ENCODE measurements around the gene PPIL6. TPM values are rescaled to one million over a fixed set of nuclear protein-coding genes. Genes with fewer than 3 reads are reported as not detected.

PPIL6 gene
- total and polyA plus RNA-seq, 2 experiments from 2014 or later, result 1.7 TPM

DNA sequence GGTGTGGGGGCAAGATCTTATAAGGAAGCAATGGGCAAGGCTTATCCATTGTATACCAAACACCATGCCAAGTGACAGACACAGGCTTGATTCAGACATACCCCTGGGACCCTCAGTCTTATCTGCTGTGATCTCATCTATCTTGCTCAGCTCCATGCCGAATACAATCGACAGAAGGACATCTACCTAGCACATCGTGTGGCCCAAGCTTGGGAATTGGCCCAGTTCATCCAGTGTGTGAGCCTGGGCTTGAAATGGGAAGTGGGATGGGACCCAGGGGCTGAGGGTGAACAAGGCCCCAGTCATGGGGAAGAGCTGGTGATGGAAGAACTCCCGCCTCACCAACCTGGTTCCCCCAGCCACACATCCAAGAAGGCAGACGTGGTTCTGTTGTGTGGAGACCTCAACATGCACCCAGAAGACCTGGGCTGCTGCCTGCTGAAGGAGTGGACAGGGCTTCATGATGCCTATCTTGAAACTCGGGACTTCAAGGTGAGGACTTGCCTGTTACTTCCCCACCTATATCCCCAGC lies 2.0 kb upstream of the PPIL6 start:
- TF ChIP-seq, protein P1, sequence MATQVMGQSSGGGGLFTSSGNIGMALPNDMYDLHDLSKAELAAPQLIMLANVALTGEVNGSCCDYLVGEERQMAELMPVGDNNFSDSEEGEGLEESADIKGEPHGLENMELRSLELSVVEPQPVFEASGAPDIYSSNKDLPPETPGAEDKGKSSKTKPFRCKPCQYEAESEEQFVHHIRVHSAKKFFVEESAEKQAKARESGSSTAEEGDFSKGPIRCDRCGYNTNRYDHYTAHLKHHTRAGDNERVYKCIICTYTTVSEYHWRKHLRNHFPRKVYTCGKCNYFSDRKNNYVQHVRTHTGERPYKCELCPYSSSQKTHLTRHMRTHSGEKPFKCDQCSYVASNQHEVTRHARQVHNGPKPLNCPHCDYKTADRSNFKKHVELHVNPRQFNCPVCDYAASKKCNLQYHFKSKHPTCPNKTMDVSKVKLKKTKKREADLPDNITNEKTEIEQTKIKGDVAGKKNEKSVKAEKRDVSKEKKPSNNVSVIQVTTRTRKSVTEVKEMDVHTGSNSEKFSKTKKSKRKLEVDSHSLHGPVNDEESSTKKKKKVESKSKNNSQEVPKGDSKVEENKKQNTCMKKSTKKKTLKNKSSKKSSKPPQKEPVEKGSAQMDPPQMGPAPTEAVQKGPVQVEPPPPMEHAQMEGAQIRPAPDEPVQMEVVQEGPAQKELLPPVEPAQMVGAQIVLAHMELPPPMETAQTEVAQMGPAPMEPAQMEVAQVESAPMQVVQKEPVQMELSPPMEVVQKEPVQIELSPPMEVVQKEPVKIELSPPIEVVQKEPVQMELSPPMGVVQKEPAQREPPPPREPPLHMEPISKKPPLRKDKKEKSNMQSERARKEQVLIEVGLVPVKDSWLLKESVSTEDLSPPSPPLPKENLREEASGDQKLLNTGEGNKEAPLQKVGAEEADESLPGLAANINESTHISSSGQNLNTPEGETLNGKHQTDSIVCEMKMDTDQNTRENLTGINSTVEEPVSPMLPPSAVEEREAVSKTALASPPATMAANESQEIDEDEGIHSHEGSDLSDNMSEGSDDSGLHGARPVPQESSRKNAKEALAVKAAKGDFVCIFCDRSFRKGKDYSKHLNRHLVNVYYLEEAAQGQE (IDR thresholded peaks at IDR 0.05; ENCODE audit: unreplicated experiment), result no peak
- no peak for TF ChIP-seq JUNB (IDR thresholded peaks at IDR 0.05; ENCODE audit: unreplicated experiment)
- Histone ChIP-seq H4K20me1 (replicated peaks; ENCODE audit: insufficient read depth) (no peaks in the 10 kb centered on the region; the same call in 1 of the 2 replicates), H3K4me1 (ENCODE audit: insufficient read depth) (peaks cover 8% of the 10 kb centered on the region; the same call in 1 of the 2 replicates), H3K4me2 (no peak overlapping the region; the same call in 1 of the 2 replicates), H3K79me2 (replicated peaks; ENCODE audit: insufficient read depth) (no peaks in the 10 kb centered on the region), H3K27me3 (ENCODE audit: insufficient read depth) (peaks cover 14% of the 10 kb centered on the region), H3K36me3 (ENCODE audit: insufficient read depth) (peaks cover 3% of the 10 kb centered on the region; the same call in 1 of the 2 replicates), H3K27ac (ENCODE audit: low read depth) (no peak overlapping the region), H2AFZ (no peak overlapping the region), H3K4me3 (no peak overlapping the region), H3K9me2 (ENCODE audit: insufficient read depth) (no peaks in the 10 kb centered on the region), H3F3A (replicated peaks; ENCODE audit: low read depth) (peaks cover 5% of the 10 kb centered on the region; the same call in 1 of the 2 replicates)
- H3K36me3 Mint-ChIP-seq (ENCODE audit: low read depth), result peaks cover 33% of the 10 kb centered on the region
- H3K27me3 Mint-ChIP-seq (ENCODE audit: insufficient read depth, low read depth, poor library complexity), result peaks cover 20% of the 10 kb centered on the region
- no peak for ATAC-seq
- no peak for DNase-seq (ENCODE audit: low spot score)
- peak overlapping the region; percentile 96 for H3K4me3 Mint-ChIP-seq
- H3K9me3 Mint-ChIP-seq, result no peaks in the 10 kb centered on the region
- no peak overlapping the region for H3K27ac Mint-ChIP-seq
- H3K4me1 Mint-ChIP-seq, result peaks cover 12% of the 10 kb centered on the region; the same call in 2 of the 3 replicates

DNA sequence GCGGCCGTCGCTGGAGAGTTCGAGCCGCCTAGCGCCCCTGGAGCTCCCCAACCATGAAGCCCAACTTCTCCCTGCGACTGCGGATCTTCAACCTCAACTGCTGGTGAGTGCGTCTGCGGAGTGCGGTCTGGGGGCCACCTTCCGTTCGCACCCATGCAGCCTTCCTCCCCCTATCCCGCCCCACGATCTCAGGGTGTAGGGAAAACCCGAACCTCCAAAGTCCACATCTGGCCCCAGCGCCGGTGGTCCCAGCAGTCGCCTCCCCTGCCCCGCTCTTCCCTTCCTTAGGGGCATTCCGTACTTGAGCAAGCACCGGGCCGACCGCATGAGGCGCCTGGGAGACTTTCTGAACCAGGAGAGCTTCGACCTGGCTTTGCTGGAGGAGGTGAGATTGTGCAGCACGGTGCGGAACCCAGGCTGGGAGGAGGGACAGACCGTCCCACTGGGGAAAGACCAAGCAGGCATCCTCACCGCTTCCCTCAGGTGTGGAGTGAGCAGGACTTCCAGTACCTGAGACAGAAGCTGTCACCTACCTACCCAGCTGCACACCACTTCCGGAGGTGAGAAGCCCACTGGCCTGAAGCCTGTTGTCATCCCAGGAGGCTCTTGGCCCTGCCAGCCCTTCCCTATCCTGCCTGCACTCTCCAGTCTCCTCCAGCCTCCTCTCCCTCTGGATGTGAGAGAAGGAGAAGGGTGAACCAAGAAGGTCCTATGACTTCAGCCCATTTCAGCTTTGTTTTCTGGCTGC lies 815 bp upstream of the PPIL6 start:
- peak overlapping the region; percentile 98 for H2AFZ ChIP-seq
- H4K20me1 ChIP-seq (replicated peaks; ENCODE audit: insufficient read depth), result no peaks in the 10 kb centered on the region; the same call in 1 of the 2 replicates
- peaks cover 5% of the 10 kb centered on the region; the same call in 1 of the 2 replicates for H3F3A ChIP-seq (replicated peaks; ENCODE audit: low read depth)
- H3K27me3 ChIP-seq (ENCODE audit: insufficient read depth), result peaks cover 14% of the 10 kb centered on the region
- H3K4me2 ChIP-seq, result peak overlapping the region; percentile 88
- no peak overlapping the region for H3K27ac ChIP-seq (ENCODE audit: low read depth)
- peak; percentile 83 for DNase-seq (ENCODE audit: low spot score)
- Mint-ChIP-seq H3K27ac (peak overlapping the region; percentile 89), H3K9me3 (no peaks in the 10 kb centered on the region), H3K4me1 (peaks cover 12% of the 10 kb centered on the region; the same call in 2 of the 3 replicates), H3K4me3 (peak overlapping the region; percentile 96), H3K27me3 (ENCODE audit: insufficient read depth, low read depth, poor library complexity) (peaks cover 23% of the 10 kb centered on the region), H3K36me3 (ENCODE audit: low read depth) (peaks cover 28% of the 10 kb centered on the region)
- no peak for TF ChIP-seq NANOG (IDR thresholded peaks at IDR 0.05; ENCODE audit: borderline replicate concordance)
- no peak for TF ChIP-seq EZH2 (IDR thresholded peaks at IDR 0.05; ENCODE audit: low read depth, unreplicated experiment)
- TF ChIP-seq EZH2phosphoT487 (IDR thresholded peaks at IDR 0.05; ENCODE audit: unreplicated experiment), result no peak
- TF ChIP-seq POLR2AphosphoS5 (IDR thresholded peaks at IDR 0.05; ENCODE audit: low read depth), result peak; percentile 12; the same call in 1 of the 2 replicates
- TF ChIP-seq, protein P2, sequence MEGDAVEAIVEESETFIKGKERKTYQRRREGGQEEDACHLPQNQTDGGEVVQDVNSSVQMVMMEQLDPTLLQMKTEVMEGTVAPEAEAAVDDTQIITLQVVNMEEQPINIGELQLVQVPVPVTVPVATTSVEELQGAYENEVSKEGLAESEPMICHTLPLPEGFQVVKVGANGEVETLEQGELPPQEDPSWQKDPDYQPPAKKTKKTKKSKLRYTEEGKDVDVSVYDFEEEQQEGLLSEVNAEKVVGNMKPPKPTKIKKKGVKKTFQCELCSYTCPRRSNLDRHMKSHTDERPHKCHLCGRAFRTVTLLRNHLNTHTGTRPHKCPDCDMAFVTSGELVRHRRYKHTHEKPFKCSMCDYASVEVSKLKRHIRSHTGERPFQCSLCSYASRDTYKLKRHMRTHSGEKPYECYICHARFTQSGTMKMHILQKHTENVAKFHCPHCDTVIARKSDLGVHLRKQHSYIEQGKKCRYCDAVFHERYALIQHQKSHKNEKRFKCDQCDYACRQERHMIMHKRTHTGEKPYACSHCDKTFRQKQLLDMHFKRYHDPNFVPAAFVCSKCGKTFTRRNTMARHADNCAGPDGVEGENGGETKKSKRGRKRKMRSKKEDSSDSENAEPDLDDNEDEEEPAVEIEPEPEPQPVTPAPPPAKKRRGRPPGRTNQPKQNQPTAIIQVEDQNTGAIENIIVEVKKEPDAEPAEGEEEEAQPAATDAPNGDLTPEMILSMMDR (conservative IDR thresholded peaks at IDR 0.05; ENCODE audit: low read depth in 2 of 2), result peak in 1 of 2 experiments; percentile 25; a peak in 2 of 4 replicates
- TF ChIP-seq, protein P3, sequence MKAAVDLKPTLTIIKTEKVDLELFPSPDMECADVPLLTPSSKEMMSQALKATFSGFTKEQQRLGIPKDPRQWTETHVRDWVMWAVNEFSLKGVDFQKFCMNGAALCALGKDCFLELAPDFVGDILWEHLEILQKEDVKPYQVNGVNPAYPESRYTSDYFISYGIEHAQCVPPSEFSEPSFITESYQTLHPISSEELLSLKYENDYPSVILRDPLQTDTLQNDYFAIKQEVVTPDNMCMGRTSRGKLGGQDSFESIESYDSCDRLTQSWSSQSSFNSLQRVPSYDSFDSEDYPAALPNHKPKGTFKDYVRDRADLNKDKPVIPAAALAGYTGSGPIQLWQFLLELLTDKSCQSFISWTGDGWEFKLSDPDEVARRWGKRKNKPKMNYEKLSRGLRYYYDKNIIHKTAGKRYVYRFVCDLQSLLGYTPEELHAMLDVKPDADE (IDR thresholded peaks at IDR 0.05), result no peak
- TF ChIP-seq, protein P1 (IDR thresholded peaks at IDR 0.05; ENCODE audit: unreplicated experiment), result no peak
- no peak for TF ChIP-seq ZNF331 (CRISPR knock-in tag; IDR thresholded peaks at IDR 0.05; ENCODE audit: low read depth)
- H3K4me1 ChIP-seq (ENCODE audit: insufficient read depth), result peaks cover 8% of the 10 kb centered on the region; the same call in 1 of the 2 replicates
- no peaks in the 10 kb centered on the region for H3K79me2 ChIP-seq (replicated peaks; ENCODE audit: insufficient read depth)
- H3K9me2 ChIP-seq (ENCODE audit: insufficient read depth), result no peaks in the 10 kb centered on the region
- peak overlapping the region; percentile 92 for H3K4me3 ChIP-seq
- H3K36me3 ChIP-seq (ENCODE audit: insufficient read depth), result peaks cover 3% of the 10 kb centered on the region; the same call in 1 of the 2 replicates
- peak; percentile 69 for ATAC-seq
